ENCODE data around the gene SHROOM1. TPM values are rescaled to one million over a fixed set of nuclear protein-coding genes. Genes with fewer than 3 reads are reported as not detected.
A peak's percentile ranks its signal among the peaks of the same experiment; 100 is the strongest.
"Not testable (repeated sequence)": the region's sequence is repeated elsewhere in the genome, so short reads cannot be mapped to it uniquely, and the experiment has no call there.

Gene SHROOM1
- total RNA-seq, 1 donor from 2014 or later = 6.3 TPM

- peak; percentile 38 for TF ChIP-seq CTCF (conservative IDR thresholded peaks at IDR 0.05; ENCODE audit: low read depth, low read length)
- DNase-seq (ENCODE audit: low read depth) = peak; percentile 99
- H3K4me3 ChIP-seq (ENCODE audit: low read depth, low read length) = peak within 1 kb of the TSS; percentile 86
Observed at GRCh38 chr5:132866342-132867045, 36.0 kb upstream of the SHROOM1 start, which contains the start of the genes GDF9 and UQCRQ. Gene GDF9 (minus strand): TSS chr5:132866469. CDS start chr5:132864533, 1,936 bp downstream. Gene UQCRQ (plus strand): TSS chr5:132866642. CDS start chr5:132866882, 240 bp downstream.

GRCh38 chr5:132865668-132866341, 35.4 kb upstream of the SHROOM1 start:
- TF ChIP-seq CTCF (conservative IDR thresholded peaks at IDR 0.05; ENCODE audit: low read depth, low read length) = no peak
- no peak for DNase-seq (ENCODE audit: low read depth)
- H3K4me3 ChIP-seq (ENCODE audit: low read depth, low read length) = peak overlapping the region; percentile 86

GRCh38 chr5:132860742-132861141, 30.3 kb upstream of the SHROOM1 start:
- H3K4me3 ChIP-seq (ENCODE audit: low read depth, low read length) = no peak overlapping the region
- no peak for TF ChIP-seq CTCF (conservative IDR thresholded peaks at IDR 0.05; ENCODE audit: low read depth, low read length)
- no peak for DNase-seq (ENCODE audit: low read depth)

- no peak for TF ChIP-seq CTCF (conservative IDR thresholded peaks at IDR 0.05; ENCODE audit: low read depth, low read length)
- no peak overlapping the region for H3K4me3 ChIP-seq (ENCODE audit: low read depth, low read length)
- DNase-seq (ENCODE audit: low read depth) = no peak
Observed at GRCh38 chr5:132859889-132860437, 29.5 kb upstream of the SHROOM1 start.

GRCh38 chr5:132856011-132856410, 25.6 kb upstream of the SHROOM1 start:
- no peak for TF ChIP-seq CTCF (conservative IDR thresholded peaks at IDR 0.05; ENCODE audit: low read depth, low read length)
- DNase-seq (ENCODE audit: low read depth) = no peak
- no peak overlapping the region for H3K4me3 ChIP-seq (ENCODE audit: low read depth, low read length)

- not testable (repeated sequence) for H3K4me3 ChIP-seq (ENCODE audit: low read depth, low read length); DNase-seq (ENCODE audit: low read depth)
Observed at GRCh38 chr5:132854992-132855391, 24.5 kb upstream of the SHROOM1 start.

GRCh38 chr5:132854301-132854700, 23.9 kb upstream of the SHROOM1 start:
- H3K4me3 ChIP-seq (ENCODE audit: low read depth, low read length) = no peak overlapping the region
- TF ChIP-seq CTCF (conservative IDR thresholded peaks at IDR 0.05; ENCODE audit: low read depth, low read length) = no peak
- no peak for DNase-seq (ENCODE audit: low read depth)

Measured in epithelial cell of proximal tubule (primary cell).